Measurements from ENCODE around the gene SWAP70.
"Not testable (repeated sequence)": the region's sequence is repeated elsewhere in the genome, so short reads cannot be mapped to it uniquely, and the experiment has no call there.

SWAP70 gene

GRCh38 chr11:9700105-9700801 lies 36.4 kb downstream of the SWAP70 start:
- no peak overlapping the region for H3K4me3 ChIP-seq (ENCODE audit: low read depth, low read length)
- TF ChIP-seq POLR2A (IDR thresholded peaks at IDR 0.05; ENCODE audit: extremely low read depth, insufficient read length) (no peak), MYC (IDR thresholded peaks at IDR 0.05; ENCODE audit: low read depth, low read length) (no peak), CTCF (IDR thresholded peaks at IDR 0.05; ENCODE audit: low read depth, low read length) (no peak), MAX (IDR thresholded peaks at IDR 0.05; ENCODE audit: low read depth, low read length) (no peak)
- no peak for DNase-seq (ENCODE audit: low read depth)

GRCh38 chr11:9701799-9702198 lies 37.9 kb downstream of the SWAP70 start:
- DNase-seq (ENCODE audit: low read depth): no peak
- TF ChIP-seq MAX (IDR thresholded peaks at IDR 0.05; ENCODE audit: low read depth, low read length) (no peak), CTCF (IDR thresholded peaks at IDR 0.05; ENCODE audit: low read depth, low read length) (no peak), MYC (IDR thresholded peaks at IDR 0.05; ENCODE audit: low read depth, low read length) (no peak)
- H3K4me3 ChIP-seq (ENCODE audit: low read depth, low read length): no peak overlapping the region

- no peak for DNase-seq (ENCODE audit: low read depth)
- no peak for TF ChIP-seq MAX (IDR thresholded peaks at IDR 0.05; ENCODE audit: low read depth, low read length)
- TF ChIP-seq CTCF (IDR thresholded peaks at IDR 0.05; ENCODE audit: low read depth, low read length): no peak
- no peak for TF ChIP-seq MYC (IDR thresholded peaks at IDR 0.05; ENCODE audit: low read depth, low read length)
- no peak for TF ChIP-seq POLR2A (IDR thresholded peaks at IDR 0.05; ENCODE audit: extremely low read depth, insufficient read length)
- H3K4me3 ChIP-seq (ENCODE audit: low read depth, low read length): no peak overlapping the region
Observed at GRCh38 chr11:9703280-9703679, 39.4 kb downstream of the SWAP70 start.

- DNase-seq (ENCODE audit: low read depth): no peak
- no peak overlapping the region for H3K4me3 ChIP-seq (ENCODE audit: low read depth, low read length)
- TF ChIP-seq MYC (IDR thresholded peaks at IDR 0.05; ENCODE audit: low read depth, low read length): no peak
- TF ChIP-seq POLR2A (IDR thresholded peaks at IDR 0.05; ENCODE audit: extremely low read depth, insufficient read length): no peak
- no peak for TF ChIP-seq CTCF (IDR thresholded peaks at IDR 0.05; ENCODE audit: low read depth, low read length)
- no peak for TF ChIP-seq MAX (IDR thresholded peaks at IDR 0.05; ENCODE audit: low read depth, low read length)
Observed at GRCh38 chr11:9704037-9704436, 40.2 kb downstream of the SWAP70 start.

GRCh38 chr11:9704620-9705019 lies 40.7 kb downstream of the SWAP70 start:
- DNase-seq (ENCODE audit: low read depth): no peak
- H3K4me3 ChIP-seq (ENCODE audit: low read depth, low read length): no peak overlapping the region
- TF ChIP-seq CTCF (IDR thresholded peaks at IDR 0.05; ENCODE audit: low read depth, low read length) (no peak), MAX (IDR thresholded peaks at IDR 0.05; ENCODE audit: low read depth, low read length) (no peak), MYC (IDR thresholded peaks at IDR 0.05; ENCODE audit: low read depth, low read length) (no peak), POLR2A (IDR thresholded peaks at IDR 0.05; ENCODE audit: extremely low read depth, insufficient read length) (no peak)

GRCh38 chr11:9705361-9705760 lies 41.5 kb downstream of the SWAP70 start:
- not testable (repeated sequence) for H3K4me3 ChIP-seq (ENCODE audit: low read depth, low read length); DNase-seq (ENCODE audit: low read depth)
